ENCODE data around the gene TFAM. TPM values are rescaled to one million over a fixed set of nuclear protein-coding genes. Genes with fewer than 3 reads are reported as not detected.

TFAM gene
- total RNA-seq, 1 donor = 18.8 TPM

DNA sequence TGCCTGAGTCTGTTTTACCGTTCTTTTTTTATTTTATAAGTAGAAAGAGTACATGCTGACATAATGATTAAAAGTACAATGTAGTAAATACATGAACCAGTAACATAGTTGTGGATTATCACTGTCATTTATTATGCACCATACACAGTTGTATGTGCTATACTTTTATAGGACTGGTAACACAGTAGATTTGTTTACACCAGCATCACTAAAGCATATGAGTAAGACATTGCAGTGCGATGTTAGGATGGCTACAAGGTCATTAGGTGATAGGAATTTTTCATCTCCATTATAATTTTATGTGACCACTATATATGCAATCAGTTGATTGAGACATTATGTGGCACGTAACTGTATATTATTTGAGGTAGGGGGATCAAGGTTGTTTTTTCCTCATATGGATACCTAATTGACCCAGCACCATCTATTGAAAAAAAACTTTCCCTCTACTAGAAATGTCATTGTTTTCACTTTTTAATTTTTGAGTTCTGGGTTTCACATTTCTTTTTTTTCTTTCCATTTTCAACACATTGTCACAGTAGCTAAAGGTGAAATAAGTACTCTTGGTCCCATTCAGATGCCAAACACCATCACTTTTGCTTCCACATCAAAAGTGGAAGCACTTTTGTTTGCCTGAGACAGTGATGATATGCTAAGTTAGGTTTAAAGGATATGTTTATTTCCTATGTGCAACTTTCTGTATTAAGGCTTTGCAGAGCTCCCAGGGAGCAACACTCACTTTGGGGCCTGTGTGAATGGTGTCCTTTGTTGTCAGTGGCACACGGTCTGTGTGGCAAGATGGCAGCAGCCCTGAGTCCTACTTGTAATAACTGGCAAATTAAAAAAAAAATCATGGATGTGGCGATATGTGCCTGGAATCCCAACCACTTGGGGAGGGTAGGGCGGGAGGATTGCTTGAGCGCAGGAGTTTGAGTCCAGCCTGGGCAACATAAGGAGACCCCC, 33.3 kb upstream of the TFAM start:
- Histone ChIP-seq H2AFZ (ENCODE audit: low read length) (no peak overlapping the region), H3K4me1 (ENCODE audit: insufficient read depth, low read length) (no peaks in the 10 kb centered on the region), H3K4me3 (ENCODE audit: insufficient read depth, low read length) (no peak overlapping the region), H3K9me3 (ENCODE audit: low read depth, low read length) (no peaks in the 10 kb centered on the region), H3K27ac (ENCODE audit: low read depth, low read length) (no peak overlapping the region), H3K36me3 (ENCODE audit: insufficient read depth, low read length) (no peaks in the 10 kb centered on the region), H4K20me1 (ENCODE audit: insufficient read depth, low read length) (peaks cover 16% of the 10 kb centered on the region), H3K4me2 (ENCODE audit: insufficient read depth, low read length) (no peak overlapping the region), H3K79me2 (ENCODE audit: insufficient read depth, low read length) (peaks cover 42% of the 10 kb centered on the region), H3K27me3 (ENCODE audit: insufficient read depth, low read length) (no peaks in the 10 kb centered on the region)
- DNase-seq (ENCODE audit: insufficient read length, low spot score, missing footprints) = no peak
- TF ChIP-seq, protein P1, sequence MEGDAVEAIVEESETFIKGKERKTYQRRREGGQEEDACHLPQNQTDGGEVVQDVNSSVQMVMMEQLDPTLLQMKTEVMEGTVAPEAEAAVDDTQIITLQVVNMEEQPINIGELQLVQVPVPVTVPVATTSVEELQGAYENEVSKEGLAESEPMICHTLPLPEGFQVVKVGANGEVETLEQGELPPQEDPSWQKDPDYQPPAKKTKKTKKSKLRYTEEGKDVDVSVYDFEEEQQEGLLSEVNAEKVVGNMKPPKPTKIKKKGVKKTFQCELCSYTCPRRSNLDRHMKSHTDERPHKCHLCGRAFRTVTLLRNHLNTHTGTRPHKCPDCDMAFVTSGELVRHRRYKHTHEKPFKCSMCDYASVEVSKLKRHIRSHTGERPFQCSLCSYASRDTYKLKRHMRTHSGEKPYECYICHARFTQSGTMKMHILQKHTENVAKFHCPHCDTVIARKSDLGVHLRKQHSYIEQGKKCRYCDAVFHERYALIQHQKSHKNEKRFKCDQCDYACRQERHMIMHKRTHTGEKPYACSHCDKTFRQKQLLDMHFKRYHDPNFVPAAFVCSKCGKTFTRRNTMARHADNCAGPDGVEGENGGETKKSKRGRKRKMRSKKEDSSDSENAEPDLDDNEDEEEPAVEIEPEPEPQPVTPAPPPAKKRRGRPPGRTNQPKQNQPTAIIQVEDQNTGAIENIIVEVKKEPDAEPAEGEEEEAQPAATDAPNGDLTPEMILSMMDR (IDR thresholded peaks at IDR 0.05; ENCODE audit: extremely low read depth, low read depth, low read length) = no peak

DNA sequence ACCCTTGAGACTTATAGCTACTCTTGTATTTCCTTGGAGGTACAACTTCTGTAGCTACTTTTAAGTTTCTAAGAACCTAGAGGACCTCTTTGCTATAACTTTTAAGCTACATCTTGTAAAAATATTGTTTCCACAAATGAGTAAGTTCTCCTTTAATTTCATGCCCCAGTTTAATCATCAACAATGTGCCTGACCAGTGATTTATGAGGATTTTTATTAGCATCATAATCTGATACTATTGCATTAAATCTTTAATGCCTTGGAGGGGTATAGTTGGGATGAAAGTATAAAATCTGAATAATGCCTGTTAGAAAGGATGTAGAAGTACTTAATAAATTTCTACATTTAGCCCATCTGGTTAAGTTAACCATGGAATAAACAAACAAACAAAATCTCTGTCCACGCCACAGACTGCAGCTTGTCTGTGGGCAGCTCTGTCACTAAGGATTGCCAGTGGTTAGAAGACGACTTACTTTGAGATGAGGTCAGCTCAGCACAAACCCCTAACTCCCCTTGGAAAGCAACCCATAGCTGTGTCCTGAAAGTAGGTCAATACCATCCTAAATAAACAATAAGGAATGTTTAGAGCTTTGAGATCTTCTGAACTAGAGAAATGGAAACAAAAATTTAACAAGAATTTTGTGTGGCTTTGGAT, 32.1 kb upstream of the TFAM start:
- H3K4me2 ChIP-seq (ENCODE audit: insufficient read depth, low read length) = no peak overlapping the region
- peak; percentile 57 for DNase-seq (ENCODE audit: insufficient read length, low spot score, missing footprints)
- no peak overlapping the region for H3K27ac ChIP-seq (ENCODE audit: low read depth, low read length)
- H4K20me1 ChIP-seq (ENCODE audit: insufficient read depth, low read length) = peaks cover 16% of the 10 kb centered on the region
- H3K27me3 ChIP-seq (ENCODE audit: insufficient read depth, low read length) = no peaks in the 10 kb centered on the region
- no peaks in the 10 kb centered on the region for H3K36me3 ChIP-seq (ENCODE audit: insufficient read depth, low read length)
- peaks cover 39% of the 10 kb centered on the region for H3K79me2 ChIP-seq (ENCODE audit: insufficient read depth, low read length)
- H3K4me3 ChIP-seq (ENCODE audit: insufficient read depth, low read length) = no peak overlapping the region
- TF ChIP-seq, protein P1 (IDR thresholded peaks at IDR 0.05; ENCODE audit: extremely low read depth, low read depth, low read length) = no peak
- H3K9me3 ChIP-seq (ENCODE audit: low read depth, low read length) = no peaks in the 10 kb centered on the region
- no peaks in the 10 kb centered on the region for H3K4me1 ChIP-seq (ENCODE audit: insufficient read depth, low read length)
- H2AFZ ChIP-seq (ENCODE audit: low read length) = no peak overlapping the region

DNA sequence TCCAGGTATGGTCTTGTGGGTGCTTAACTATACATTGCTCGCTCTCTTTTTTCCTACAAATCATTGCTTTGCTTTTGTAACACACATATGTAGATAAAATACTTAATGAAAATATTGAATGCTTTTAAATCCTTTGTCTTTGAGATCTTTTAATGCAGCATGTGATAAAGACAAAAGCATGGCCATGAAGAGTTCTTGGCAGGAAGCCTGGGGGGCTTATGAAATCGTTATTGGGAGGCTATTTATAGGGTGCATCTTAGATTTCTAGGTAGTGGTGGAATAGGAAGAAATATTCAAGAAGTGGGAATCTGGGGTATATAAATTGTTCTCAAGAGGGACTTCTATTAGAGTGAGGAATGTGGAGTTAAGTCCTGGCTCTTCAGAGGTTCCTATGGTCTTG, 28.5 kb upstream of the TFAM start:
- Histone ChIP-seq H3K79me2 (ENCODE audit: insufficient read depth, low read length) (peaks cover 20% of the 10 kb centered on the region), H3K9me3 (ENCODE audit: low read depth, low read length) (no peaks in the 10 kb centered on the region), H4K20me1 (ENCODE audit: insufficient read depth, low read length) (peaks cover 12% of the 10 kb centered on the region), H3K4me3 (ENCODE audit: insufficient read depth, low read length) (no peak overlapping the region), H2AFZ (ENCODE audit: low read length) (no peak overlapping the region), H3K4me2 (ENCODE audit: insufficient read depth, low read length) (no peak overlapping the region), H3K27me3 (ENCODE audit: insufficient read depth, low read length) (no peaks in the 10 kb centered on the region), H3K4me1 (ENCODE audit: insufficient read depth, low read length) (no peaks in the 10 kb centered on the region), H3K27ac (ENCODE audit: low read depth, low read length) (no peak overlapping the region), H3K36me3 (ENCODE audit: insufficient read depth, low read length) (no peaks in the 10 kb centered on the region)
- TF ChIP-seq, protein P1 (IDR thresholded peaks at IDR 0.05; ENCODE audit: extremely low read depth, low read depth, low read length) = no peak
- DNase-seq (ENCODE audit: insufficient read length, low spot score, missing footprints) = no peak
